Measurements from ENCODE around the gene DPPA2.
"Not testable (repeated sequence)": the region's sequence is repeated elsewhere in the genome, so short reads cannot be mapped to it uniquely, and the experiment has no call there.

DPPA2 gene, protein sequence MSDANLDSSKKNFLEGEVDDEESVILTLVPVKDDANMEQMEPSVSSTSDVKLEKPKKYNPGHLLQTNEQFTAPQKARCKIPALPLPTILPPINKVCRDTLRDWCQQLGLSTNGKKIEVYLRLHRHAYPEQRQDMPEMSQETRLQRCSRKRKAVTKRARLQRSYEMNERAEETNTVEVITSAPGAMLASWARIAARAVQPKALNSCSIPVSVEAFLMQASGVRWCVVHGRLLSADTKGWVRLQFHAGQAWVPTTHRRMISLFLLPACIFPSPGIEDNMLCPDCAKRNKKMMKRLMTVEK

GRCh38 chr3:109316162-109316730 is at the start of gene DPPA2:
Gene DPPA2 (minus strand): TSS chr3:109316517. CDS start chr3:109314542, 1,975 bp downstream.
- no peak for ATAC-seq

- no peak for ATAC-seq
Observed at GRCh38 chr3:109364088-109364487, 47.8 kb upstream of the DPPA2 start.

DNA sequence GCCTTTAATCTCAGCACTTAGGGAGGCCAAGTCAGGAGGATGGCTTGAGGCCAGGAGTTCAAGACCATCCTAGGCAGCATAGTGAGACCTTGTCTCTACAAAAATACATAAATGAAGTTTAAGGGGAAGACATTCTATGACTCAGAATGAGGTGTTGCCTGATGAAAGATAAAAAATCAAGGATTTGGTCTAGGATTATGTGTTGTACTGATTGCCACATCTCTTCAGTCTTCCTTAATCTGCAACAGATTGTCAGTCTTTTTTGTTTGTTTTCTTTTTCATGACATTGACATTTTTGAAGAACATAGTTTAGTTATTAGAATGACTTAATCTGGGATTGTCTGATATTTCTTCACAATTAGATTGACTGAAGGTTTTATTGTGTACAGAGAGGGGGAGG is 47.3 kb upstream of the DPPA2 start:
- no peak for ATAC-seq

- ATAC-seq: no peak
Observed at GRCh38 chr3:109362823-109363222, 46.5 kb upstream of the DPPA2 start.

DNA sequence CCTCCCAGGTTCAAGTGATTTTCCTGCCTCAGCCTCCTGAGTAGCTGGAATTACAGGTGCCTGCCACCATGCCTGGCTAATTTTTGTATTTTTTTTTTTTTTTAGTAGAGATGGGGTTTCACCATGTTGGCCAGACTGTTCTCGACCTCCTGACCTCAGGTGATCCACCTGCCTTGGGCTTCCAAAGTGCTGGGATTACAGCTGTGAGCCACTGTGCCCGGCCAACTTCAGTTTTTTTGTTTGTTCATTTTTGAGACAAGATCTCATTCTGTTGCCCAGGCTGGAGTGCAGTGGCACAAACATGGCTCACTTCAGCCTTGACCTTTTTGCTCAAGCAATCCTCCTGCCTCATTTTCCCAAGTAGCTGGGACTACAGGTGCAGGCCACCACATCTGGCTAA is 42.5 kb upstream of the DPPA2 start:
- not testable (repeated sequence) for ATAC-seq

DNA sequence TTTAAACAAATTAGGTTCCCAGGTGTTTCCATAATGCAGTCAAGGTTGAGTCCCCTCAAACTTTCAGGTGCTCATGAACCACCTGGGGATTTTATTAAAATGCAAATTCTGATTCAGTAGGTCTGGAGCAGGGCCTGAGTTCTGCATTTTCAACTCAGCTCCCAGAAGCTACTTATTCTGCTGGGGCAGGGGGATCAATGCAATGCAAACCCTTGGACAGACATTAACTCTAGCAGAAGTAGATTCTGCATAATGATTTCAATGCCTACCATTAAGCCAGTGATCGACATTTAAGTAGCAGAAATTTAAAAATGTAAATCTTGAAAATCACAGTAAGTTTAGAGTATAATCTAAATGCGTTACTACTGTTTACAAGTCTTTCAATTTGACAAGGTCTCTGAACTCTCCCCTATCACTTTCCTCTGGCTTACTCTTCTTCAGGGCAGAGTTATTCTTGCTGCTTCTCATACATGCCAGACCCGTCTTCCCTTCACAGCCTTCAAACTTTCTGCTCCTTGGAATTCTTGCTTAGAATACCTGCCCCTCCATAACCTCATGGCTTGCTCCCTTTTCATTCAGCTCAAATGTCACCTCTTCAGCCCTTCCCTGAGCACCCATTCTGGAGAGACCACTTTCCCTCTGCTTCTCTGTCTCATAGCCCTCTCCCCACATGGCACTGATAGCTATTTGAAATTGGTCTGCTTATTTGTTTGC is 40.3 kb upstream of the DPPA2 start:
- no peak for ATAC-seq

GRCh38 chr3:109355625-109356441 is 39.5 kb upstream of the DPPA2 start:
- no peak for ATAC-seq

- no peak for ATAC-seq
Observed at GRCh38 chr3:109353057-109353456, 36.7 kb upstream of the DPPA2 start.

GRCh38 chr3:109351231-109351630 is 34.9 kb upstream of the DPPA2 start:
- ATAC-seq: no peak

DNA sequence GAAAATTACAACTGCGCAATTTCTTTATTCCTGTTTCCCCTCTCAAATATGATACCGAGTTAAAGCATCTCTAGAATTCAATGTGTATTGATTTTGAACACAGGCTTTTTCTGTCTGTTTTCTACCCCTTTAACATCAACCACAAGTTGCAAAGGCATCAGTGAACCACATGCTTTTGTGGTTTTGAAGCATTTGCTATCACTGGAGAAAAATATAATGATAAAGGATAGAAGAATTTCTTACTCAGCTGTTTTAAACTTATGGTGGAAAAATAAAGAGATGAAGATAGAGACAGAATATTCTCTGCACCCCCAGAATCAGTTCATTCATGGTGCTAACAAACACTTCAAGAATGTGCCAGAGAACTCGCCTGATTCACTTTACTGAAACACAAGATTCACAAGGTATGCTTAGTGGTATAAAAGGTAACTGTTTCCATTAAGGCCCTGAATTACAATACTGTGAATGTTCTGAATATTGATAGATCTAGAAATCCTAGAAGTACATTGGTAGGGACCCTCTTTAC is 30.5 kb upstream of the DPPA2 start:
- ATAC-seq: no peak

- no peak for ATAC-seq
Observed at GRCh38 chr3:109346099-109346498, 29.8 kb upstream of the DPPA2 start.

- no peak for ATAC-seq
Observed at GRCh38 chr3:109339714-109340648, 23.7 kb upstream of the DPPA2 start.

GRCh38 chr3:109339197-109339596 is 22.9 kb upstream of the DPPA2 start:
- ATAC-seq: no peak

- ATAC-seq: no peak
Observed at GRCh38 chr3:109338322-109338721, 22.0 kb upstream of the DPPA2 start.

GRCh38 chr3:109337393-109337792 is 21.1 kb upstream of the DPPA2 start, which contains the start of gene DPPA4:
Gene DPPA4 (minus strand): TSS chr3:109337546. CDS start chr3:109337517, 29 bp downstream.
- no peak for ATAC-seq

DNA sequence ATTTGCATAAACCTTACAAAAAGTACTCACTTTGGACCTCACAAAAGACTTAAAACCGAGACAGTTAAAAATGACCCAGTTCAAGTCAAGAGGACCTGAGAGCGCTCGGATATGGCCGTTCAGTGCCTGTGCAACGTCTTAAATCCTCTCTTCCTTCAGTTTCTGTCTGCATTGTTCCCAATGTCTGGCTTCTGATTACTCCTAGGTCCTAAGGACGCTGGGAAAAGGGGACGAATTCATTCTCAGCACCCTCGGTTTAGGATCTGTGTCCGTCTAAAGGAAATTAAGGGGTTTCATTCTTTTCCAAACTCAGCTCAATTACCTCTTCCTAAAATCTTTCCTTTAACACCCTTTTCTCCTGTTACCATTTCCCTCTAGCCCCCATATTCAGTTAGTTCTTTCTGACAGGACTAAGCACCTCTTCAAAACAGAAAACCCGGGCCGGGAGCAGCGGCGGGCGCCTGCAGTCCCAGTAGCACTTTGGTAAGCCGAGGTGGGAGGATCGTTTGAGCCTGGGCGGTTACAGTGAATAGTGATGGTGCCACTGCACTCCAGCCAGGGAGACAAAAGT is 20.1 kb upstream of the DPPA2 start:
- no peak for ATAC-seq

DNA sequence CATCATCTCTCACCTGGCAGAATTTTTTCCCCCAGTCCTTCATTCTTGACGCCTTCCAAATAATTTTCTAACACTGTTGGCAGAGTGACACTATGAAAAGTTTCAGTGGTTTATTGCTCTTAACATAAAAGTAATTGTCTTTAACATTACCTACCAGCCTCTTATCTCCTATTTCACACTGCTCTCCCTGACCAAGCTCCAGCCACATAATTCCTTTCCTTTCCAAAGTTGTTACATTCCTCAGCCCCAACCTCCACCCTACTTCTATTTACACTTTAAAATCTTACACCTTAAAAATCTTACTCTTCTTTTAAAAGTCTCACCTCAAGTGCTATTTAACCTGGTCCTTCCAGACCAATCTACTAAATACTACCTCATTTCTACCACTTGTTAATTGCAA is 18.3 kb upstream of the DPPA2 start:
- no peak for ATAC-seq

DNA sequence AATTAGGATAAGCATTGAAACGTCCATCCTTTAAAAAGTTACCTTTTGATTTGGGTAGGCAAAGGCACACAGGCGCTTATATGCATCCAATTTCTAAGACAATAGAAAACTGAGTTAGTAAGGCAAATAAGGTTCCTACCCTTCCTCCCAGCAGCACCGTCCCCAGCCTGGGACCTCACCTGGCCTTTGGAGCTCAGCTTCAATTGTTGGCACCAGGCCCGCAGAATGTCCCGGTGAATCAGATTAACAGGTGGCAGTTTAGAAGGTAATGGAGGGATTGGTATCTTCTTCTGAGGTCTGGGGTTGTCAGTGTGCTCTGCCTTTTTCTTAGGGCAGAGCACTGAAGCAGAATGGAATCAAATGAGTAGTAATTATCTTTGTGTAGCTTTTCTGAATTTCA is 15.4 kb upstream of the DPPA2 start:
- no peak for ATAC-seq

DNA sequence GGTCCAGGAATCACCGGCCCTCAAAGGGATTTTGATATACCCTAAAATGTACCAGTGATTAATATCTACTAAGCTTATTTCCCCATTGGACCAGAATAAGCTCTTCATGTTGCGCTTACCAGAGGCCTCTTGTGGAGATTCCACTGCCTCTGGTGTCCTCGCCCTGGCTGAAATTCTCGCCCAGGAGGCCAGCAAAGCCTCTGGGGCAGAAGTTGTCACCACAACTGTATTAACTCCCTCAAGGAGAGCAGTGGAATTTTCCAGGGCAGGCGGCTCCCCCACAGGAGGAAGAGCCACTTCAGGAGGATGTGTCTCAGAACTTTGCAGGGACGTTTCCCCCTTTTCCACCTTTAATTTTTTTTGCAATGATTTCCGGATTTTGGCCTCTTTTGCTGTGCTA is 14.1 kb upstream of the DPPA2 start:
- ATAC-seq: no peak

DNA sequence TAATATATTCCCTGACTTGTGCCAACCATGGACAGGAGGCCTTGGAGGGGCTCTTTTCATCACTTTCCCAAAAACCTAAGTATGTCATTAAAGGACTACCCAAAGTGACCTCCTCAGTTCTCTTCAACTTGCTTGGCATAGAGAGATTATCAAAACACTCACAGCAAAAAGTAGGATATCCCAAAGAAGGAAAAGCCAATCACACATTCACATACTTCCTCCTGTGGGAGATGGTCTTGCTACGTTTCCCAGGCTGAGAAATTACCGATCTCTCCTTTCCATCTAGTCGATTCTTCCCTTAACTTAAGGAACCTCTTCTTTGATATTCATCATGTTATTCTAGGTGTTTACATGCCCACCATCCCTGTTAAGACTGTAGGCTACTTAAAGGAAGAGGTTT is 11.9 kb upstream of the DPPA2 start:
- ATAC-seq: no peak

DNA sequence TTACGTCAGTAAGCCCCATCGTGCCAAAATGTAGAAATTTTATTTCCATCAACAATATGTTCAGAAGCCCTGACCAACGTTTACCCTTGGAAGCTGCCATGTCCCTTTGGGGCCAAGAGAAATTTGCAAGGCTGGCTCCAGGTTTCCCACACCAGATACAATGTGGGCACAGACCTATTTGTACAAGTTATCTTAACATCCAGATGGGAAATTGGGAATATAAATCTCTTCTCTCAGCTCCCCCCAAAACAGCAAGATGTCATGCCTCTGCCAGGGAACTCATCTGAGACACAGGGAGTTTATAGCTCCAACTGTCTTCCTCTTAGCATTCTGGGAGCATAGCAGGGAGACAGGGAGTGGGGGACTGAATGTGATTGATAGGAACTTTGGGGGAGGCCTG is 9.3 kb upstream of the DPPA2 start:
- ATAC-seq: no peak
